H1 (cell line): ENCODE measurements around the gene FBN1. TPM values are rescaled to one million over a fixed set of nuclear protein-coding genes. Genes with fewer than 3 reads are reported as not detected.

Source experiments
- CTCF ChIA-PET: fragments of 300-600 bp; sonication (Branson Sonifier 250); formaldehyde crosslinking; loops from one replicate; lab custom pipeline; 2021; ENCODE audit not compliant: partially characterized antibody; lab: Charles Lee
- POLR2A ChIA-PET: fragments of 300-600 bp; sonication (Branson Sonifier 250); formaldehyde crosslinking; loops from one replicate; lab custom pipeline; 2021; ENCODE audit warnings: inconsistent platforms; ENCODE audit not compliant: partially characterized antibody; lab: Charles Lee
- DNase-seq, 2 experiments: peaks; one replicate each; pipeline versions ENCODE4 v3.0.0 to v3.0.0-alpha.2; 2010 to 2022; ENCODE audit warnings: low spot score in 2 of 2, low read depth in 1 of 2, mixed read lengths in 1 of 2
- FAIRE-seq: peaks from 2 replicates; lab custom pipeline; 2011; peaks lifted over from hg19 to GRCh38; lab: Jason Lieb, UNC
- H2AFZ ChIP-seq: 2 replicates; pipeline ENCODE4 v1.8.1; 2012; ENCODE audit warnings: low read length, inconsistent platforms
- H2AK5ac ChIP-seq: 2 replicates; pipeline ENCODE4 v1.6.1; 2013; ENCODE audit warnings: low read depth, low read length
- H2BK120ac ChIP-seq: replicated peaks from 2 replicates; pipeline ENCODE3; 2013; ENCODE audit warnings: low read depth, low read length, inconsistent platforms
- H2BK12ac ChIP-seq: 2 replicates; pipeline ENCODE4 v1.6.1; 2013; ENCODE audit warnings: low read depth, low read length
- H2BK15ac ChIP-seq: 2 replicates; pipeline ENCODE4 v1.6.1; 2013; ENCODE audit warnings: low read length
- H2BK20ac ChIP-seq: 2 replicates; pipeline ENCODE4 v1.6.1; 2013; ENCODE audit warnings: low read length
- H2BK5ac ChIP-seq: 2 replicates; pipeline ENCODE4 v1.6.1; 2013; ENCODE audit warnings: low read depth, low read length
- H3K14ac ChIP-seq: 2 replicates; pipeline ENCODE4 v1.6.1; 2013; ENCODE audit warnings: inconsistent platforms; ENCODE audit not compliant: insufficient read length
- H3K18ac ChIP-seq: 2 replicates; pipeline ENCODE4 v1.6.1; 2013; ENCODE audit warnings: low read length; ENCODE audit errors: extremely low read depth
- H3K23ac ChIP-seq: 2 replicates; pipeline ENCODE4 v1.6.1; 2013; ENCODE audit warnings: inconsistent platforms; ENCODE audit not compliant: insufficient read length
- H3K23me2 ChIP-seq: 2 replicates; pipeline ENCODE4 v1.6.1; 2013; ENCODE audit warnings: low read depth, low read length
- H3K27ac ChIP-seq: 2 replicates; pipeline ENCODE4 v1.6.1; 2011; ENCODE audit warnings: low read depth, low read length, inconsistent platforms
- H3K27me3 ChIP-seq, 4 experiments: replicated peaks in 1 of 4; 1 replicate in 1 of 4; 2 replicates in 3 of 4; pipeline versions ENCODE4 v1.6.1 to v1.8.1; 2011 to 2013; ENCODE audit warnings: low read length in 3 of 4, mild to moderate bottlenecking in 3 of 4, inconsistent platforms in 2 of 4, mixed read lengths in 2 of 4, moderate library complexity in 1 of 4; ENCODE audit not compliant: control insufficient read depth in 3 of 4, insufficient read depth in 3 of 4; ENCODE audit errors: extremely low read depth in 1 of 4
- H3K36me3 ChIP-seq, 4 experiments: 2 replicates each; pipeline versions ENCODE4 v1.6.1 to v1.8.1; 2011 to 2013; ENCODE audit warnings: mild to moderate bottlenecking in 4 of 4, low read length in 3 of 4, moderate library complexity in 2 of 4, control low read depth in 1 of 4, inconsistent platforms in 1 of 4; ENCODE audit not compliant: insufficient read depth in 4 of 4, control insufficient read depth in 2 of 4
- H3K4ac ChIP-seq: replicated peaks from 2 replicates; pipeline ENCODE3; 2013; ENCODE audit warnings: low read length, low read depth, mixed read lengths, inconsistent platforms; ENCODE audit not compliant: insufficient read length
- H3K4me1 ChIP-seq, 4 experiments: replicated peaks in 1 of 4; 1 replicate in 1 of 4; 2 replicates in 3 of 4; pipeline versions ENCODE4 v1.6.1 to v1.8.1; 2011 to 2013; ENCODE audit warnings: low read length in 3 of 4, inconsistent platforms in 2 of 4, mixed read lengths in 1 of 4; ENCODE audit not compliant: insufficient read depth in 4 of 4, control insufficient read depth in 3 of 4
- H3K4me2 ChIP-seq, 2 experiments: 2 replicates each; pipeline versions ENCODE4 v1.6.1 to v1.8.1; 2011 to 2013; ENCODE audit warnings: low read depth in 2 of 2, low read length in 2 of 2, control low read depth in 1 of 2, inconsistent platforms in 1 of 2, mild to moderate bottlenecking in 1 of 2; ENCODE audit not compliant: insufficient read depth in 1 of 2
- H3K4me3 ChIP-seq, 4 experiments: fragments of 200-600, 300-600 bp in 1 of 4; sonication (generic), shearing (Covaris generic), sonication (Bioruptor Twin) in 1 of 4; 2 replicates each; pipeline versions ENCODE4 v1.5.1 to v1.8.1; 2011 to 2016; ENCODE audit warnings: low read length in 4 of 4, low read depth in 3 of 4, control low read depth in 2 of 4, inconsistent platforms in 2 of 4, mild to moderate bottlenecking in 2 of 4, mixed read lengths in 1 of 4, moderate library complexity in 1 of 4; ENCODE audit not compliant: insufficient read depth in 2 of 4; ENCODE audit errors: extremely low read depth in 1 of 4
- H3K56ac ChIP-seq: replicated peaks from 2 replicates; pipeline ENCODE3; 2013; ENCODE audit warnings: low read depth, mild to moderate bottlenecking, mixed read lengths, low read length, inconsistent platforms; ENCODE audit not compliant: insufficient read length
- H3K79me1 ChIP-seq: 2 replicates; pipeline ENCODE4 v1.6.1; 2013; ENCODE audit warnings: low read depth, low read length, control low read depth
- H3K79me2 ChIP-seq, 2 experiments: 2 replicates each; pipeline versions ENCODE4 v1.6.1 to v1.8.1; 2012 to 2013; ENCODE audit warnings: low read length in 2 of 2, mild to moderate bottlenecking in 2 of 2, inconsistent platforms in 1 of 2; ENCODE audit not compliant: insufficient read depth in 2 of 2, control insufficient read depth in 1 of 2
- H3K9ac ChIP-seq, 4 experiments: replicated peaks in 1 of 4; 1 replicate in 1 of 4; 2 replicates in 3 of 4; pipeline versions ENCODE4 v1.6.1 to v1.8.1; 2011 to 2013; ENCODE audit warnings: low read depth in 3 of 4, low read length in 3 of 4, control low read depth in 2 of 4, mild to moderate bottlenecking in 2 of 4, moderate library complexity in 2 of 4, inconsistent platforms in 1 of 4; ENCODE audit errors: extremely low read depth in 1 of 4
- H3K9me3 ChIP-seq, 2 experiments: 2 replicates each; pipeline versions ENCODE4 v1.6.1 to v1.8.1; 2012 to 2013; ENCODE audit warnings: mild to moderate bottlenecking in 2 of 2, moderate library complexity in 2 of 2, control low read depth in 1 of 2, inconsistent platforms in 1 of 2, low read depth in 1 of 2, low read length in 1 of 2, mixed read lengths in 1 of 2; ENCODE audit not compliant: insufficient read depth in 2 of 2
- H4K20me1 ChIP-seq, 2 experiments: replicated peaks in 1 of 2; 2 replicates each; pipeline versions ENCODE3 to v1.8.1; 2011 to 2013; ENCODE audit warnings: inconsistent platforms in 2 of 2, low read length in 2 of 2, mild to moderate bottlenecking in 1 of 2; ENCODE audit not compliant: insufficient read depth in 2 of 2, control insufficient read depth in 1 of 2
- H4K5ac ChIP-seq: 2 replicates; pipeline ENCODE4 v1.6.1; 2013; ENCODE audit warnings: low read length, low read depth, mixed read lengths, inconsistent platforms; ENCODE audit not compliant: insufficient read length
- H4K8ac ChIP-seq: 2 replicates; pipeline ENCODE4 v1.8.0; 2013; ENCODE audit warnings: mild to moderate bottlenecking, moderate library complexity, low read length, inconsistent platforms; ENCODE audit not compliant: insufficient read depth; ENCODE audit errors: extremely low read depth
- H4K91ac ChIP-seq: replicated peaks from 2 replicates; pipeline ENCODE3; 2013; ENCODE audit warnings: low read length, mixed read lengths, inconsistent platforms; ENCODE audit not compliant: insufficient read length
- BRCA1 ChIP-seq: IDR thresholded peaks from 2 replicates; pipeline ENCODE4 v1.6.1; 2012; ENCODE audit warnings: low read depth, low read length, improper control_type of control experiment
- CREB1 ChIP-seq: IDR thresholded peaks from 2 replicates; pipeline ENCODE4 v1.6.1; 2012; ENCODE audit warnings: inconsistent platforms
- RAD21 ChIP-seq, 2 experiments: IDR thresholded peaks in 1 of 2; conservative IDR thresholded peaks in 1 of 2; 2 replicates each; pipeline ENCODE4 v1.6.1; 2011; ENCODE audit warnings: low read depth in 2 of 2, low read length in 2 of 2, improper control_type of control experiment in 1 of 2, inconsistent platforms in 1 of 2, mild to moderate bottlenecking in 1 of 2, moderate library complexity in 1 of 2
- RNF2 ChIP-seq: fragments of 200-900, 300-1000 bp; sonication (generic); IDR thresholded peaks from 2 replicates; pipeline ENCODE4 v1.7.1; 2016; ENCODE audit warnings: borderline replicate concordance, low read depth, mild to moderate bottlenecking, antibody characterized with exemption, low read length; ENCODE audit not compliant: poor library complexity, severe bottlenecking; ENCODE audit errors: missing control alignments
- SUZ12 ChIP-seq: fragments of 200-600 bp; sonication (generic); IDR thresholded peaks from 2 replicates; pipeline ENCODE4 v1.6.1; 2012; ENCODE audit warnings: mild to moderate bottlenecking, inconsistent platforms, low read length, moderate library complexity, mixed read lengths
- TAF1 ChIP-seq: IDR thresholded peaks from 2 replicates; pipeline ENCODE4 v1.6.1; 2011; ENCODE audit warnings: mild to moderate bottlenecking, low read depth, low read length
- WGBS, 2 experiments: shearing (Covaris generic) in 1 of 2; methylation state at CpG; one replicate each; pipeline versions ENCODE4 v1.1.6 to v1.1.7; 2013 to 2015; ENCODE audit warnings: low lambda C conversion rate in 2 of 2, mixed read lengths in 2 of 2, inconsistent platforms in 1 of 2, low coverage in 1 of 2, missing lambda C conversion rate in 1 of 2; ENCODE audit not compliant: insufficient replicate concordance in 2 of 2, insufficient coverage in 1 of 2, insufficient read length in 1 of 2; ENCODE audit errors: extremely low coverage in 1 of 2, missing lambda C conversion rate in 1 of 2; 5-methylcytosine and 5-hydroxymethylcytosine counted together
- polyA plus RNA-seq, 7 experiments: library from polyadenylated mRNA; depleted of rRNA in 3 of 7; stranded (reverse) in 5 of 7; unstranded in 2 of 7; fragments of >200 nt in 5 of 7; fragments of 200-250 nt in 2 of 7; gene quantifications; 1 replicate in 5 of 7; 2 replicates in 1 of 7; 4 replicates in 1 of 7; pipeline versions ENCODE4 v1.2.1 to v1.2.3, GENCODE V29; 2011 to 2013; ENCODE audit warnings: missing spikeins in 2 of 7, mixed read lengths in 2 of 7
- total RNA-seq: library from RNA; stranded (reverse); fragmentation: NEBNext Ultra II Directional; extraction: Animal tissue kit (Norgen Biotek cat#: 25700); gene quantifications from 2 replicates; pipeline ENCODE4 v1.2.1, GENCODE V29; 2021

FBN1 gene
- total and polyA plus RNA-seq, 2 of the 8 experiments (the other 6 are each of a cell fraction or from before 2014, with no cell fraction given): 3.0 to 4.0 TPM

DNA sequence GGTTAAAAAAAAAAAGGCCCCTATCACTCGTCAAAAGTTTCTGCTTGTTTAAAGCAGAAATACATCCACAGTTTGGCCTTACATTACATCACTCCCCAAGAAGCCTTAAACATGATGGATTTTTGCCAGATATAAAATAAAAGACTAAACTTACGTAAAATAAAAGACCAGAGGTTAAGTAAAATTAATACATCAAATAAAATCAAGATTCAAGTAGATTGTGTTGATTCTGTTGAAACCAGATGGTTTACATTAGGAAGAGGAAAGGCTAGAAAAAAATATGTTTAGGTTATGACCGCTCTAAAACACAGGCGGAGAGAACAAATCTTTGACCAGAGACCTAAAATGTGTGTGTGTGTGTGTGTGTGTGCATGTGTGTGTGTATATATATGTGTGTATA is 210.2 kb downstream of the FBN1 start:
- Histone ChIP-seq H4K20me1 (no peaks in the 10 kb centered on the region), H3K56ac (no peak overlapping the region), H3K18ac (no peak overlapping the region), H3K79me2 (no peaks in the 10 kb centered on the region), H3K23me2 (no peaks in the 10 kb centered on the region), H4K91ac (no peak overlapping the region), H3K23ac (no peak overlapping the region), H3K14ac (no peak overlapping the region), H2AFZ (no peak overlapping the region), H2BK12ac (no peak overlapping the region), H2BK120ac (no peak overlapping the region), H3K9me3 (no peaks in the 10 kb centered on the region), H3K4me3 (no peak overlapping the region), H2BK20ac (no peak overlapping the region), H2BK5ac (no peak overlapping the region), H3K27ac (no peak overlapping the region), H3K4me1 (peaks cover 0 to 9% (median 7%) of the 10 kb centered on the region in 4 experiments; a peak in 3 of 7 replicates), H4K8ac (no peak overlapping the region), H2BK15ac (no peak overlapping the region), H3K9ac (no peak overlapping the region), H3K4ac (no peak overlapping the region), H3K4me2 (no peak overlapping the region), H2AK5ac (no peak overlapping the region), H4K5ac (no peak overlapping the region), H3K27me3 (no peaks in the 10 kb centered on the region), H3K36me3 (no peaks in the 10 kb centered on the region; a peak in 1 of 8 replicates), H3K79me1 (no peaks in the 10 kb centered on the region)
- WGBS, 2 experiments: 92% methylated on average over 4 of the region's 4 CpGs; no CpG with 5 or more reads in 1 of the 2 experiments
- ChIA-PET POLR2A (no interaction called here), CTCF (no interaction called here)
- no peak for FAIRE-seq
- DNase-seq: no peak
- TF ChIP-seq CREB1 (no peak), TAF1 (no peak), RAD21 (IDR thresholded peaks at IDR 0.05 in 1 of 2, conservative IDR thresholded peaks at IDR 0.05 in 1 of 2; ENCODE audit: low read depth in 2 of 2, low read length in 2 of 2) (no peak), RNF2 (no peak), SUZ12 (no peak), BRCA1 (no peak)
